RWPE1 (cell line): Measurements from ENCODE around the gene ZNF217.
A peak's percentile ranks its signal among the peaks of the same experiment; 100 is the strongest.
"Not testable (repeated sequence)": the region's sequence is repeated elsewhere in the genome, so short reads cannot be mapped to it uniquely, and the experiment has no call there.

ENCODE experiments used
- CTCF ChIA-PET: fragments of 350-600 bp; sonication (Branson Sonifier 250); formaldehyde crosslinking; extraction: SDS; loops from one replicate; lab custom pipeline; 2021; lab: Yijun Ruan, JAX
- POLR2A ChIA-PET: fragments of 400-600 bp; formaldehyde crosslinking; extraction: SDS; loops from one replicate; lab custom pipeline; 2020; ENCODE audit warnings: antibody characterized with exemption; ENCODE audit not compliant: low non-redundant PET; lab: Yijun Ruan, JAX
- DNase-seq: peaks from one replicate; pipeline ENCODE4 v3.0.0; 2012; ENCODE audit warnings: low spot score
- H3K27ac ChIP-seq: fragments of 450-650 bp; 2 replicates; pipeline ENCODE4 v1.5.1; 2017
- CTCF ChIP-seq: fragments of 450-650 bp; conservative IDR thresholded peaks from 2 replicates; pipeline ENCODE4 v1.5.1; 2017; ENCODE audit warnings: low read depth, mild to moderate bottlenecking

ZNF217 gene

GRCh38 chr20:53567379-53567917 is 26.2 kb downstream of the ZNF217 start:
- ChIA-PET CTCF (interaction anchor here (0.6 to 0.7 kb wide), 4 partner anchors 248 to 793 kb away, joined by 4 to 6 read pairs (median 6); no protein-coding TSS in a partner anchor), POLR2A (no interaction called here)

GRCh38 chr20:53566623-53567022 is 27.0 kb downstream of the ZNF217 start:
- POLR2A ChIA-PET, H3K27ac ChIP-seq, DNase-seq: not testable (repeated sequence)
- CTCF ChIA-PET = interaction anchor here (0.9 kb wide), 1 partner anchor 373 kb away, joined by 6 read pairs; no protein-coding TSS in a partner anchor

More at GRCh38 chr20:53567379-53567917, 26.2 kb downstream of the ZNF217 start:
- no peak for DNase-seq
- no peak overlapping the region for H3K27ac ChIP-seq
- TF ChIP-seq CTCF = no peak

GRCh38 chr20:53565254-53565653 is 28.4 kb downstream of the ZNF217 start:
- ChIA-PET CTCF (interaction anchor here (0.6 kb wide), 1 partner anchor 437 kb away, joined by 3 read pairs; no protein-coding TSS in a partner anchor), POLR2A (no interaction called here)
- TF ChIP-seq CTCF = no peak
- H3K27ac ChIP-seq = no peak overlapping the region
- DNase-seq = no peak

- CTCF ChIA-PET = interaction anchor here (0.5 to 1.1 kb wide), 4 partner anchors 354 to 632 kb away, joined by 3 to 11 read pairs (median 6); no protein-coding TSS in a partner anchor
- not testable (repeated sequence) for DNase-seq
- H3K27ac ChIP-seq = 0 out of 2 replicates have a peak overlapping the region, but pooled peaks have one; percentile 33
- POLR2A ChIA-PET = interaction anchor here (0.7 kb wide), 1 partner anchor 90 kb away, joined by 6 read pairs; no protein-coding TSS in a partner anchor
These were observed 31.4 kb downstream of the ZNF217 start for GRCh38 chr20:53562104-53562764.

DNA sequence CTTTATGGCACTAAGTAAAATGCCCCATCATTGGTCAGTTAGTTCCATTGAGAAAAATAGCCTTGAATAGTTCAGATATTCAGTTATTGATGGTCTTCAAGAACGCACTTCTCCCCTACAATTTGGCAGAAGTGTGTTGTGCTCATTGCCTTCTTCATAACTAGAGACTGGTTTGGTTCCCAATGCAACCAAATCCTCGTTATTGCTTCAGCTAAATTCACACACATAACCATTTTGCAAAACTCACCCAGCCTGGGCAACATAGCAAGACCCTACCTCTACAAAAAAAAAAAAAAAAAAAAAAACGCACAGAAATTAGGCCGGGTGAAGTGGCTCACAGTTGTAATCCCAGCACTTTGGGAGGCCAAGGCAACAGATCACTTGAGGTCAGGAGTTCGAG is 32.1 kb downstream of the ZNF217 start:
- POLR2A ChIA-PET = no interaction called here
- CTCF ChIA-PET = interaction anchor here (0.5 to 1.1 kb wide), 5 partner anchors 39 to 631 kb away, joined by 3 to 11 read pairs (median 4); no protein-coding TSS in a partner anchor
- no peak for DNase-seq
- no peak for TF ChIP-seq CTCF
- H3K27ac ChIP-seq = no peak overlapping the region

GRCh38 chr20:53559816-53560215 is 33.8 kb downstream of the ZNF217 start:
- ChIA-PET POLR2A (no interaction called here), CTCF (interaction anchor here (0.6 to 0.7 kb wide), 2 partner anchors 12 to 257 kb away, joined by 3 read pairs; no protein-coding TSS in a partner anchor)
- no peak for TF ChIP-seq CTCF
- H3K27ac ChIP-seq = peak overlapping the region; percentile 17; the same call in 1 of the 2 replicates
- DNase-seq = no peak

DNA sequence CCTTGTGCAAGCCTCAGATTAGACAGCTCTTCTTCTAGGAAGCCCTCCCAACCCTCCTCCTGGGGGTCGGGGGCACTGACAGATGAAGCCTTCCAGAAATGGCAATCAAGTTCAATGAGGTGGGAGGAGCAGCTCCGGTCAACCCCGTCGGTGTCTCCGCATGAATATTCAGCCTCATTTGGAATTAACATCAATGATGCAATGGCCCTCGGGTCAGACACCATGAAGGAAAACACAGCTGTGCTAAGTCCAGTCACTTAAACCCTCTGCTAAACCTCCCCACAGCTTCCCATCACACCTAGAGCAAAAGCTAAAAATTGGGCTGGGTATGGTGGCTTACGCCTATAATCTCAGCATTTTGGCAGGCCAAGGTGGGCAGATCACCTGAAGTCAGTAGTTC is 36.5 kb downstream of the ZNF217 start:
- no peak overlapping the region for H3K27ac ChIP-seq
- ChIA-PET POLR2A (no interaction called here), CTCF (interaction anchor here (0.5 to 1.7 kb wide), 4 partner anchors 9 to 1626 kb away, joined by 3 to 5 read pairs (median 3); no protein-coding TSS in a partner anchor)
- DNase-seq = no peak
- no peak for TF ChIP-seq CTCF
